ENCODE measurements around the gene CNOT2.

DNA sequence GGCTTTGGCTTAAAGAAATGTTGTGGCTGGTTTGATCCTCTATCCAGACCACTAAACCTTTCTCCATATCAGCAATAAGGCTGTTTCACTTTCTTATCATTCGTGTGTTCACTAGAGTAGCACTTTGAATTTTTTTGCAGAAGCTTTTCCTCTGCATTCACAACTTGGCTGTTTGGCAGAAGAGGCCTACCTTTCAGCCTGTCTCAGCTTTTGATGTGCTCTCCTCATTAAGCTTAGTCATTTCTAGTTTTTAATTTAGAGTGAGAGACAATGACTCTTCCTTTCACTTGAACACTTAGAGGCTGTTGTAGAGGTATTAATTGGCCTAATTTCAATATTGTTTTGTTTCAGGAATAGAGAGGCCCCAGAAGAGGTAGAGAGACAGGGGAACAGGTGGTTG lies 136.6 kb downstream of the CNOT2 start:
- TF ChIP-seq CTCF (IDR thresholded peaks at IDR 0.05; ENCODE audit: insufficient read depth, low read length) = no peak
- TF ChIP-seq POLR2AphosphoS5 (IDR thresholded peaks at IDR 0.05; ENCODE audit: low read depth) = no peak
- TF ChIP-seq GABPA (IDR thresholded peaks at IDR 0.05; ENCODE audit: low read depth) = no peak
- TF ChIP-seq REST (IDR thresholded peaks at IDR 0.05; ENCODE audit: insufficient replicate concordance, low read depth) = no peak

Data from HL-60 (cell line).